NCI-H2029 (cell line): ENCODE results near the gene MELTF.
"Not testable (repeated sequence)": the region's sequence is repeated elsewhere in the genome, so short reads cannot be mapped to it uniquely, and the experiment has no call there.

Experiments used
- DNase-seq: peaks from one replicate; lab custom pipeline; 2025; lab: John Stamatoyannopoulos, UW

MELTF gene

DNA sequence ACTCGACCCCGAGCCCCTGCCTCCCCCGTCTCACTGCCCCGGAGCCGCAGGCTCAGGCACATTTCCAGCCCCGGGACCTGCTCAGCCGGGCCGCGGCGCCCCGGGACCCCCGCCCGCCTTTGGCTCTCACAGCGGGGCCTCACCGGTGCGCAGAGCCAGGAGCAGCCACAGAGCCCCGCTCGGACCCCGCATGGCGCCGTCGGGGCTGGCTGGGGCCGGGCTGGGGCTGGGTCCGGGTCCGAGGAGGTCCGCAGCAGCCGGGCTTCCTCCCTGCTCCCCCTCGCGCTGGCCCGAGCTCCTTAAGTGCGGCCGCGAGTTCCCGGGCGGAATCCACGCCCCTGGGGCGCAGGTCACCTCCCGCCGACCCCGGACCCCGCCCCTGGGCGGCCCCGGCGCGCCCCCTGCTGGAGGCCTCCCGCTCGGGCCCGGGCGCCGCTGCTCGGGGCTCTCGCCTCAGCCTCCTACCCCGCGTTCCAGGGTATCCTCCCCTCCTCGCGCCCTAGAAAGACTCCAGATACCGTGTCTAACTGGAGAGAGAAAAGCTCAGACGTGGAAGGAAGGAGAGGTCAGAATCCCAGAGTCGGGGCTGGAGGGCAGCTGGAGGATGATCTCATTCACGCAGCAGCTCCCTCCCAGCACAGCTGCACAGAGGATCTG, at the start of gene MELTF:
MELTF (minus strand) TSS at position 307 of the 657 bp plus-strand sequence; CDS start at position 192, 115 bp downstream.
- peak; percentile 35 for DNase-seq

DNA sequence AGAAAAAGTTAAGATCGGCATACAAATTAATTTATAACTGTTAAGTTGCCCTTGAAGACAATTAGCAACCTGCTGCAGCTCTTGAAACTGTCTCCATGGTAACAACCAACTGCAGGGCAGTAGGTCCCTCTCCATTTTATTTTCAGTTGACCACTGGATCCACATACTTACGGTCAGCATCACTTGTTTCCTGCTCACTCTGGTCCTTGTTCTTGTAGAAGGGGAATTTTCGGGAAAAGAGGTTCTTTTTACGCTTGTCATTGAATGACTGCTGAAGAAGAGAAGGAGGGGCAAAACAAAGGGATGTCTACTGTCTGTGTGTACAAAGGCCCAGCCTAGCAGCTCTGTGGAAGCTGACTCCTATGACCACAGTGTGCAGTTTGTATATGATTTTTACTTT, 46.8 kb upstream of the MELTF start:
- DNase-seq = no peak

DNA sequence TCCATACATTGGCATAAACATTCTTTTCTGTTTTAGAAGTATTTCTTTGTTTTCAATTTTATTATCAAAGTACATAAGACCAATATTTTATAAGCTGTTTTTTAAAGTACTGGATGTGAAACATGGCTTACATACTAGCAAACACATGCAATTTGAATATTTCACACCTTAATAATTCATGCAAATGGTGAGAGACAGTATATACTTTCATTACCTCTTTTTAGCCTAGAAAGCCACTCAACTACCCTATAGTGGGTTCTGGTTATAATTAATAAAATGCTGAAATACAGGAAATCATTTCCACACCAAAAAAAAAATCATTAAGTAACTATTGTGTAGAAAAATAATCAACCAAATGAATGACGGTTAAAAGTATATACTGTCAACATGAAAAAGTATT, 38.5 kb upstream of the MELTF start:
- no peak for DNase-seq

DNA sequence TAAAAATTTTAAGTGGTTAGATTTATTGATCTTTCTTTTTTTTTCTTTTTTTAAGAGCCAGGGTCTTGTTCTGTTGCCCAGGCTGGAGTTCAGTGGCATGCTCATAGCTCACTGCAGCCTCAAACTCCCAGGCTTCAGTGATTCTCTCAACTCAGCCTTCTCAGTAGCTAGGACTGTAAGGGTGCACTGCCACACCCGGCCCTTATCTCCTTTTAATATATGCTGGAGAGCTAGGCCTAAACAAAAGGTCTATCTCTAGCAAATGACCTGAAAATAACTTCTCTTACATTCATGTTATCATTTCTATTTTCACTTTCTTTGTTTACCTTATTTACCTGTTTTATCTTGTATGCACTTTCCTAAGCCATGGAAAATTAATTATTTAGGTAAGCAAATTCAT, 35.2 kb upstream of the MELTF start:
- no peak for DNase-seq

DNA sequence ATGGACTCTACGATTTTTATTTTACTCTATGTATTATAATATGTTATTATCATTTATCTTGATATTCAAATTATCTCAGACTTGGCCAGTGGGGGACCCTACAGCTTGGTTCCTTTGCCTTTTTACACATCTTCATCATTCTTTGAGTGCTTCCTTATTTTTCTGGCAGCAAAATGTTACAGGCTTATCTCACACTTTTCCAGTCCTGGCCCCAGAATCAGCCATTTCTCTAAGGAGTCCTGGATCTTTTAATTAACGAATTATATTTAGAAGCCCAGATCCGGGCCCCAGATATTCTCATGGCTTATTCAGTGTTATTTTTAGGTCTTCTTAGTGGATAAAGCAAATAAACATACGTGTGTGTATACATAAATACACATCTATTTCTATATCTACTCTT, 32.8 kb upstream of the MELTF start:
- DNase-seq = no peak

DNA sequence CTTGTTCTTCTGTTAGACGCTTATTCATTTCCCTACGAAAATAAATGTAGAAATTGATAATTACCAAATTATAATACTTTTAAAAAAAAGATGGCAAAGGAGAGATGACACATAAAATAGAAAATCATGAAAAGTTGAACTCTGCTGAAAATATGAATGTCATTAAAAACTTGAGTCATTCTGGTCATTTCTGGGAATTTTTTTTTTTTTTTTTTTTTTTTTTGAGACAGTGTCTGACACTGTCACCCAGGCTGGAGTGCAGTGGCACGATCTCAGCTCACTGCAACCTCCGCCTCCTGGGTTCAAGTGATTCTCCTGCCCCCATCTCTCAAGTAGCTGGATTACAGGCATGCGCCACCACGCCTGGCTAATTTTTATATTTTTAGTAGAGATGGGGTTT, 22.0 kb upstream of the MELTF start:
- not testable (repeated sequence) for DNase-seq

DNA sequence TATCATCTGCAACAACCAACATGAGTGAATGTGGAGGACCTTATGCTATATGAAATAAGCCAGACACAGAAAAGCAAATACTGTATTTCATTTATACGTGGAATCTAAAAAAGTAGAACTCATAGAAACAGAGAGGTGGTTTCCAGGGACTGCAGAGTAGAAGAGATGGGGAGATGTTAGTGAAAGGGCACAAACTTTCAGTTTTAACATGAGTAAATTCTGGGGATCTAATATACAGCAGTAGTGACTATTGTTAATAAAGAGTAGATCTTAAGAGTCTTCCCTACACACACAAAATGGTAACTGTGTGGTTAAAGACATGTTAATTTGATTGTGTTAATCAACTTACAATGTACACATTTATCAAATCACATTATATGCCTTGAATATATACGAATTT, 20.9 kb upstream of the MELTF start:
- no peak for DNase-seq

DNA sequence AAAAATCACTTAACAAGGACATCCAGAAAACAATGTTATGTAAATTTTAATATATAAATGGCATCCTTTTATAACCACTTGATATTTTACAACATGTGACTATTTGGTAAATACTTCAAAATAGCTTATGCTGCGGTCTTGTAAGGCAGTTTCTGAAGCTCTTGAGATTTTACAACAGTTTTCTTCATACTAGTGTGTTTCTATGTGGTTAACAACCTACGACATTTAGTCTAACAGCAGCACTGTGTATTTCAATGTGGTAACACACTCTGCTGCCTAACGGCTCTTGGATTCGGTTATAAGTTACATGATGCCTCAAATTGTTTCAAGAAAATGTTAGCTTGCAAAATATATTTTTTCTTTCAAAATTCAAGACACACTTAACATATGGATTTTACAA, 12.9 kb upstream of the MELTF start:
- no peak for DNase-seq

DNA sequence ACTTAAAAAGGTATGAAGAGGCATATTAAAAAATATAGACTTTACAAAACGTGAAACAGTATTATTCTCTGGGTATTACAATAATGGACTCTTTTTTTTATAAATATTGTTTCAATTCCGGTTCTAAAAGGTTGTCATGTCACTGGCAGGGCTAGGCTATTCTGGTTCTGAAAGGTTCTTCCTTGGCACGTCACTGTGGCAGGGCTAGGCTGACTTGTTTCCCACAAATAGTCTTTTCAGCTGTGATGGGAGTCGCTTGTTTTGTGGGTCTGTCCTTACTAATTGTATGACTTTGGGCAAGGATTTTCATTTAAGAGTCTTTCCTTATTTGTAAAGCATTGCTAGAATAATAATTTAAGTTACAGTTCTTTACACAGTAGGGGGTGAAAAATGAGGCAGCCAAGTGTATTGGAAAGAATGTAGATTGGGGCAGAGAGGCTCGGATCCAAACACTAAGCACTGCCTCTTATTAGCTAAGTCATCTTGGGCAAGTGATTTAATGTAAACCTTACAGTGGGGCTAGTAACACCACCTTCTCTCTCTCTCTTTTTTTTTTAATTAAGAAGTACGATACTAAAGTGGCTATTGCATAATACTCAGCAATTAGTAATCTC, 12.4 kb upstream of the MELTF start:
- DNase-seq = no peak

DNA sequence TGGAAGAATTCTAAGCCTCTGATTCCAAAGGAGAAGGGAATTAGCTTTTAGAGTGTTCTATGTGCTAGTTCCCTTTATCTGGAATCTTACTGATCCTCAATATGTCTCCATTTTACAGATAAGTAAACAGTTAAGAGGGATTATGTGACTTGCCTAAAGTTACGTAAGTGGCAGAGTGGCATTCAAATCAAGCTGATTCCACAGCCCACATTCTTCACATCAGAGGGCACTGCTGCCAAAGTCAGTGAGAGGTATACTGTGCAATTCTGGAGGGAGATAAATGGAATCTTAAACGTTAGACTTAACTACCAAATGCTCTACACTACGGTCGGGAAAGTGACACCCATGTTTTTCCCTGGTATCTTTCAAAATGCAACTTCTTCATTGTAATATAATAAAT, 11.0 kb upstream of the MELTF start:
- DNase-seq = no peak

DNA sequence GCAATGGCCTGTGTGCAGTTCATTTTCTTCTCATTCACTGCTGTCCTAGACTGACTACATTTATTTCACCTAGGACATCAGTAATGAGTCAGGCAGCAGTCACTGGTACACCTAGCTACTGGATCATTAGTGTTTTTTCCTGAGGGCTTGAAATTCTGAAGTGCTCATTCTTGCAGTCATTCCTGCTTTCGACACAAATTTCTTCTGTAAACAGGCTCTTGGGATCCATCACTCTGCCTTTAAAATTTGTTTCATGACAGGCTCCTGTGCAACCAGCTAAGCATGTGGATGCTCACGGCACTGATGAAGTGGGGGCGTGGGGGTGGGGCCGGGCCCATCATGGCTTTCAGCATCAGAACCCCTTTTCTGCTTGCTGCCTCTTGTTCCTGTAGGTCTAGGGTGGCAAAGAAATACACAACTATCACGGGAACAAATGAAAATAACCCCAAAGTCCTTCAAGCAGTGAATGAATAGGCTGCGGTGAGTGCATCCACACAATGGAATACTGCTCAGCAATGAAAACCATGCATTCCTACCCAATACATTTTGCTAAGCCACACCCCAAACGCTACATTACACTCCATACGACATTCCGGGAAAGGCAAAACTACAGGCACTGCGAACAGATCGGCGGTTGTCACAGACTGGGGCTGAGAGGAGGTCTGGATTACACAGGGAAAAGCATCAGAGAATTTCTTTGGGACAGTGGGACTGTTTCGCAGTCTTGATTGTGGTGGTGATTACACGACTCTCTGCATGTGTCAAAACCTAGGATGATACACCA, 9.3 kb upstream of the MELTF start:
- no peak for DNase-seq

DNA sequence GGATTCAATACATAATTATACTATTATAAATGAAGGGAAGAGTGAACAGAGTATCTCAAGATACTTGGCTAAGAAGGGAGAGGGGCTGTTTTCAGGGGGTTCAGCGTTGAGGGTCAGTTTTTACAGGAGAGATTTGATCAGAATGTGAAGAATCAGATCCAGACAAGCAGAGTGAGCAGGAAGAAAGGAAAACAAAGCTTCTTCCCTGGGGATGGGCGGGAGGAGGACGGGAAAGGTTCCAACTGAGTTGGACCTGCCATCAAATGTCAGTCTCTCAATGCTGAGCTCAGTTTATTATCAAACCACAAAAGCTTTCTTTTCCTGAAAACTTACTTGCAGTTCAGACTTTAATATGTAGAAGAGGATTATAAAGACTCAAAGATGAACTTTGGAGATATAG, 6.0 kb upstream of the MELTF start:
- DNase-seq = no peak

DNA sequence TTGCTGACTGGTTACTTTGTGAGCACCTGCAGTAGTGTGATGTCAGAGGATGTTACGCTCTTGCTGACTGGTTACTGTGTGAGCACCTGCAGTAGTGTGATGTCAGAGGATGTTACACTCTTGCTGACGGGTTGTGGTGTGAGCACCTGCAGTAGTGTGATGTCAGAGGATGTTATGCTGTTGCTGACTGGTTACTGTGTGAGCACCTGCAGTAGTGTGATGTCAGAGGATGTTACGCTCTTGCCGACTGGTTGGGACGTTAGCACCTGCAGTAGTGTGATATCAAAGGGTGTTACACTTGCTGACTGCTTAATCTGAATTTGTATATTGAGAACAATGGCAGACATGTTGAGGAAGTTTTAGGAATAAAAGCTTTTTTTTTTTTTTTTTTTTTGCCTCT, 5.2 kb upstream of the MELTF start:
- DNase-seq = not testable (repeated sequence)

DNA sequence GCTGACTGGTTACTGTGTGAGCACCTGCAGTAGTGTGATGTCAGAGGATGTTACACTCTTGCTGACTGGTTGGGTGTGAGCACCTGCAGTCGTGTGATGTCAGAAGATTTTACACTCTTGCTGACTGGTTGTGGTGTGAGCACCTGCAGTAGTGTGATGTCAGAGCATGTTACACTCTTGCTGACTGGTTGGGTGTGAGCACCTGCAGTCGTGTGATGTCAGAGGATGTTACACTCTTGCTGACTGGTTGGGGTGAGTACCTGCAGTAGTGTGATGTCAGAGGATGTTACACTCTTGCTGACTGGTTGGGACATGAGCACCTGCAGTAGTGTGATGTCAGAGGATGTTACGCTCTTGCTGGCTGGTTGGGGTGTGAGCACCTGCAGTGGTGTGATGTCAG, 4.1 kb upstream of the MELTF start:
- not testable (repeated sequence) for DNase-seq

DNA sequence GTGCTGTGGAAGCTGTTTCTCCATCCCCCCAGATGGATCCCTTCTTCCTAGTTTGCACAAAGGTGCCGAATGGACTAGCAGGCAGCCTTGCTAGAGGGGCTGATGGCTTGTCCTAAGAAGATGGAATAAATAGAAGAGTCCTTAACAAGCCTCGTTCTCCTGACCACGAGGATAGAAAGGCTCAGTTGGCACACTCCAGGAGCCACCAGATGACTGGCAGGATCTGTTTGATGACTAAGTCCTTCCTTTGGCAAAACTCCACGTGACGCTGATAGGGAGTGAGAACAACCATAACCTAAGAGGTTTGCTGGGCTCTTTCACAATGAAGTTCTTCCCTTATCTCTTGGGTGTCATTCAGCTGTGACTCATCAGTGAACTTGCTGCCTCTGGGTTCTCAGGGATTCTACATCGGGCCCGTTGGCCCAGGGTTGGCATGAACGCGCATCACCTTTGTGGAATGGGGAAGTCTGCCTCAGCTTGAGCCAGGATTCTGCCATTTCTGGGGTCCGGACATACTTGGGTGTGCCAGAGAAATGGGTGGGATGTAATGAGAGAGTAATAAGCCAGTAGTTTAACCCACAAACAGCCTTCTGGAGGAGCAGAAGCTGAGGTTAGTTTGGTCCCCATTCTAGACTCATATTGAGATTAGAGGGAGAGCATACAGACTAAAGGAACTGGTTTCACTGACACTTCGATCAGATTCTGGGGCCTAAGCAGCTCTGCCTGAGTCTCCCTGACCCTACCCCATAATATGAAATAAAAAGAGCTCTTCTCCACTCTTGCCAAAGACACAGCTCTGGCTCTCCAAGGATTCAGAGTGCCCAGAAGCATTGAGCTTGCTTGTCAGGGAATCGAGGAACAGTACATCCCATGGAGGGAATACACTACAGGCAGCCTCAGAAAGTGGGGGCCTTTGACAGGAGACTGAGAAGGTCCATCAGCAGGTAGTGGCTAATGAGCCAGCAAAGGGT, 2.0 kb upstream of the MELTF start:
- DNase-seq = no peak

DNA sequence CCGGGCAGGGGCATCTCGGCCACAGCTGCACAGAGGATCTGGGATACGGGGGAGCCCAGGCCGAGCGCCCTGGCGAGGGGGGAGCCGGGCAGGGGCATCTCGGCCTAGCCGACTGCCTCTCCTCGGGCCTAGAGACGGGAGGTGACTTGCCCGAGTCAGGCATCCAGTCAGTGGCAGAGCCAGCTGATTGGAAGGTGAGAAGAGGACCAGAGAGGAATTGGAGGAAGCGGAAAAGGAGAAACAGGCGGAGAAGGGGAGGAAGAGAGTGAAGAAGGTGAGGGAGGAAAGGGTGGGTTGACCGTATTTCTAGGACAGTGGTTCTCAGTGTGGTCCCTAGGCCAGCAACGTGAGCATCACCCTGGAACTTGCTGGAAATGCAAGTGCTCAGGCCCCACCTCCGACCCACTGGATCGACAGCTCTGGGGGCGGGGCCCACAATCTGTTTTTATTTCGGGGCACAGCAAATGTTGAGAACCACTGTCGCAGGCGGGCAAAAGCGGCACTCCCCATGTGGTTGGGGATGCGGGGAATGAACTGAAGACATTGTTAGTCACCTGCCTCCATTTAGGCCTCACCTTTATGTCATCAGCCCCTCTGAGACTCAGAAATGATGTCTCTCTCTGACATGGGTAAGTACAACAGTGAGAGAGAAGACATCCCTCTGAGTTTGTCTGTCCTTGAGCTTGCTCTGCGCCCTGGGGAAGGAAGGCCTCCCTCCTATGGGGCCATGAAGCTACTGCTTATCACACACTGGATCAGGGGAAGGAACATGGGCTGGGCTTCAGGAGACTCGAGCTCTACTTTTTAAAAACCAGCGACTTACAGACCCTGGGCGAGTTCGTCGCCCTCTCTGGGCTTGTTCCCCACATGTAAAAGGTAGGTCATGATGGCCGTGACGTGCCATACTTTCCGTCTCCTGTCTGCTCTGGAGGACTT, 1.0 kb upstream of the MELTF start:
- DNase-seq = no peak

DNA sequence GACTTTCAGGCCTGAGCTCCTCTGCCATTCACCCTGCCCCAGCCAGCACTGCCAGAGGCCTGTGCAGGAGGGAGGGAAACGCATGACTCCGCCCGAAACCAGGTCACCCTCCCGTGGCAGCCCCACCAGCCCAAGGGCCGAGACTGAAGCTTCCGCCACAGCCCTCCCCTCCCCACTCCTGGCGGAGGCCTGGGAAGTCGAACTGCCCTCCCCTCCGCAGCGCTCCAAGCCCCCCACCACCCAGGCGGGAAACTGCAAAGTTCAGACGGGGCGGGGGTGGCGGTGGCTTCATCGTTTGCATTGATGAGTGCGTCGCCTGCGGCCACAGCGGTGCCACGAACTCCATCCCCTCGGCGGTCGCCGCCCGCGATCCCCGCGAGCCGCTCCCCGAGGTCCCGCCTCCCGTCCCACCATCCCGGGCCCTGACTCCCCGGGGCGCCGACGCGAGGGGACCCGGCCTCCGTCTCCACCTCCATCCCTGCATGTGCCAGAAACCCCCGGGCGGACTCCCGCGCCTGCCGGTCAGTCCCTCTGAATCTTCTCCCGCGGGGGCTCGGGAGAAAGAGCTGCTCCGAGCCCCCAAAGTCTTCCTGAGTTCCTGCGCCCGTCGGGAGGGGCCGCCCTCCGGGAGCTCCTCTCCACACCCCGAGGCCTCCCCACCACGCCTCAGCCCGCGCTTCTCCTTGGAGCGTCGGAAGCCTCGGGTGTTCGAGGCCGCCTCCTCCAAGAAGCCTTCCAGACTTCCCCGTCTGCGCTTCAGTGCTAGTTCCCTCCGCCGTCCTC, 698 bp downstream of the MELTF start:
- DNase-seq = peak; percentile 11

DNA sequence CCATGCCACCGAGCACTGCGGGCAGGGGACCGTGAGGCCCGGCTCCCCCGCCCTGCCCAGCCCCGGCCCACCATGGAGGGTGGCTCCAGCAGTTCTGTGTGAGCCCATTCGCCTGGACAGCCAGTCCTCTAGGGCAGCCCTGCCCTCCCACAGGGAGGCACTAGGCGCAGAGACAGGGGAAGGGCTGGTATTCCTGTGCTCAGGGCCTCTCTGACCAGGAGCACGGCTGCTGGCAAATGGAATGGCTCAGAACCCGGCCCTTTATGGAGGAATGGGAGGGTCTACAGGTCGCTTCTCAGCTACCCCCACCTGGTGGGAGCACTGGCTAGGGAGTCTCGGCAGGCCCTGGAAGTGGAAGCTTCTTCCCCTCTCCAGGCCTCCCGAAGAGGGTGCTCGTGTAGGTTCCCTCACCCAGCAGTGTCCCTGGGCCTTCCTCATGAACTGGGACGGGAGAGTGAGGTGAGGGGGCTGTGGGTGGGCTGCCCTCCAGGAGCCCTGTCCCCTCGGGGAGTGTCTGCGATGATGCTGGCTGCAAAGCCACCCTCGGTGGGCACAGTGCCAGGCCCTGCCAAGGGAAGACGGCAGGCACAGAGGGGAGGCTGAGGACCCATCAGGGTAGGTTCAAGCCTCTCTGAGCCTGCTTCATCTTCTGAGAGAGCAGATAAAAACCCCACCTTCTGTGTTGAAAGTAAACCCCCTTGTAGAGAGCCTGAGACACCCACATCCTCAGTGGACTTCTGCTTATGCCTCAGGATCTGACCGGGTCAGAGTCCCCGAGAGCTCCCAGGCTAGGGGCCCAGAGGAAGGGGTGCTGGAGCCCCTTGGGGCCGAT, 1.5 kb downstream of the MELTF start:
- no peak for DNase-seq
